NCI-H82 (cell line): ENCODE results near the gene DENND4A.
"Not testable (repeated sequence)": the region's sequence is repeated elsewhere in the genome, so short reads cannot be mapped to it uniquely, and the experiment has no call there.

Source experiments
- DNase-seq: peaks from one replicate; lab custom pipeline; 2025; lab: John Stamatoyannopoulos, UW

Gene DENND4A

GRCh38 chr15:65789105-65789504 lies 3.0 kb downstream of the DENND4A start:
- no peak for DNase-seq

GRCh38 chr15:65787260-65787659 lies 4.8 kb downstream of the DENND4A start:
- DNase-seq, result no peak

GRCh38 chr15:65785151-65785550 lies 6.9 kb downstream of the DENND4A start:
- DNase-seq, result no peak

GRCh38 chr15:65783872-65784271 lies 8.2 kb downstream of the DENND4A start:
- DNase-seq, result no peak

- DNase-seq, result no peak
Observed at GRCh38 chr15:65782096-65782495, 10.0 kb downstream of the DENND4A start.

- not testable (repeated sequence) for DNase-seq
Observed at GRCh38 chr15:65778701-65779100, 13.4 kb downstream of the DENND4A start.

GRCh38 chr15:65778269-65778668 lies 13.8 kb downstream of the DENND4A start:
- DNase-seq, result no peak

- DNase-seq, result no peak
Observed at GRCh38 chr15:65777843-65778242, 14.2 kb downstream of the DENND4A start.

GRCh38 chr15:65777053-65777452 lies 15.0 kb downstream of the DENND4A start:
- DNase-seq, result no peak

- no peak for DNase-seq
Observed at GRCh38 chr15:65773386-65774111, 18.5 kb downstream of the DENND4A start.

GRCh38 chr15:65772930-65773329 lies 19.2 kb downstream of the DENND4A start:
- DNase-seq, result no peak

GRCh38 chr15:65771870-65772269 lies 20.2 kb downstream of the DENND4A start:
- DNase-seq, result no peak

GRCh38 chr15:65769482-65769881 lies 22.6 kb downstream of the DENND4A start:
- no peak for DNase-seq

GRCh38 chr15:65767895-65768294 lies 24.2 kb downstream of the DENND4A start:
- no peak for DNase-seq

GRCh38 chr15:65767264-65767595 lies 24.9 kb downstream of the DENND4A start:
- no peak for DNase-seq

GRCh38 chr15:65766422-65767263 lies 25.4 kb downstream of the DENND4A start:
- DNase-seq, result no peak

GRCh38 chr15:65765106-65765505 lies 27.0 kb downstream of the DENND4A start:
- DNase-seq, result no peak

GRCh38 chr15:65762914-65763787 lies 28.9 kb downstream of the DENND4A start:
- DNase-seq, result no peak

GRCh38 chr15:65762399-65762798 lies 29.7 kb downstream of the DENND4A start:
- DNase-seq, result no peak

GRCh38 chr15:65761210-65761926 lies 30.7 kb downstream of the DENND4A start:
- no peak for DNase-seq

- no peak for DNase-seq
Observed at GRCh38 chr15:65759441-65759840, 32.7 kb downstream of the DENND4A start.

GRCh38 chr15:65758242-65758641 lies 33.9 kb downstream of the DENND4A start:
- no peak for DNase-seq
